Endothelial cell of umbilical vein (primary cell): ENCODE data around the gene MRGPRD. TPM values are rescaled to one million over a fixed set of nuclear protein-coding genes. Genes with fewer than 3 reads are reported as not detected.

Source experiments
- BruUV-seq: library from RNA; stranded (reverse); fragments of 400-500 nt; replicated peaks from 2 replicates; lab custom pipeline; 2021; lab: Mats Ljungman, UMichigan
- CTCF ChIA-PET: fragments of 300-600, 350-600 bp; sonication (Branson Sonifier 250); formaldehyde crosslinking; loops from one replicate; lab custom pipeline; 2021; ENCODE audit warnings: antibody characterized with exemption, inconsistent platforms; lab: Charles Lee
- POLR2A ChIA-PET: fragments of 300-600, 350-600 bp; sonication (Branson Sonifier 250); formaldehyde crosslinking; loops from one replicate; lab custom pipeline; 2021; ENCODE audit warnings: antibody characterized with exemption, inconsistent platforms; lab: Charles Lee
- DNase-seq: peaks from one replicate; pipeline ENCODE4 v3.0.0-alpha.2; 2011; ENCODE audit warnings: low read depth, low spot score
- FAIRE-seq: peaks from 2 replicates; lab custom pipeline; 2011; peaks lifted over from hg19 to GRCh38; lab: Jason Lieb, UNC
- H2AFZ ChIP-seq: 2 replicates; pipeline ENCODE4 v1.6.0; 2012; ENCODE audit warnings: low read depth, low read length, control low read depth, inconsistent platforms
- H3K27ac ChIP-seq: 2 replicates; pipeline ENCODE4 v1.5.1; 2011; ENCODE audit warnings: low read depth, mild to moderate bottlenecking, control low read depth, low read length, moderate library complexity; ENCODE audit not compliant: insufficient read depth
- H3K27me3 ChIP-seq, 2 experiments: 2 replicates each; pipeline versions ENCODE4 v1.6.0 to v1.6.1; 2011; ENCODE audit warnings: low read length in 2 of 2, mixed read lengths in 1 of 2; ENCODE audit not compliant: control insufficient read depth in 2 of 2, insufficient read depth in 2 of 2
- H3K36me3 ChIP-seq, 2 experiments: 2 replicates in 1 of 2; 3 replicates in 1 of 2; pipeline ENCODE4 v1.5.1; 2011; ENCODE audit warnings: low read length in 2 of 2, mild to moderate bottlenecking in 1 of 2, moderate library complexity in 1 of 2; ENCODE audit not compliant: control insufficient read depth in 2 of 2, insufficient read depth in 2 of 2; ENCODE audit errors: extremely low read depth in 1 of 2
- H3K4me1 ChIP-seq: 3 replicates; pipeline ENCODE4 v1.5.1; 2011; ENCODE audit warnings: mild to moderate bottlenecking, low read length; ENCODE audit not compliant: control insufficient read depth, insufficient read depth; ENCODE audit errors: extremely low read depth
- H3K4me2 ChIP-seq: 2 replicates; pipeline ENCODE4 v1.6.1; 2011; ENCODE audit warnings: low read length, control low read depth, mixed read lengths; ENCODE audit not compliant: insufficient read depth
- H3K4me3 ChIP-seq, 3 experiments: fragments of 200-600 bp in 1 of 3; sonication (generic), shearing (Covaris generic) in 1 of 3; replicated peaks in 1 of 3; 2 replicates each; pipeline ENCODE4 v1.5.1; 2011 to 2016; ENCODE audit warnings: control low read depth in 3 of 3, low read length in 3 of 3, mild to moderate bottlenecking in 2 of 3, inconsistent platforms in 1 of 3, low read depth in 1 of 3, moderate library complexity in 1 of 3; ENCODE audit not compliant: insufficient read depth in 1 of 3
- H3K79me2 ChIP-seq: 2 replicates; pipeline ENCODE4 v1.6.0; 2012; ENCODE audit warnings: low read length, inconsistent platforms; ENCODE audit not compliant: control insufficient read depth, insufficient read depth
- H3K9ac ChIP-seq: replicated peaks from 2 replicates; pipeline ENCODE3; 2011; ENCODE audit warnings: low read length, control low read depth; ENCODE audit not compliant: insufficient read depth; ENCODE audit errors: extremely low read depth
- H3K9me1 ChIP-seq: replicated peaks from 3 replicates; pipeline ENCODE4 v1.6.0; 2011; ENCODE audit warnings: mild to moderate bottlenecking, low read length; ENCODE audit not compliant: control insufficient read depth, insufficient read depth; ENCODE audit errors: extremely low read depth
- H3K9me3 ChIP-seq: replicated peaks from 2 replicates; pipeline ENCODE4 v1.5.1; 2012; ENCODE audit warnings: low read length, inconsistent platforms; ENCODE audit not compliant: control insufficient read depth, insufficient read depth
- H4K20me1 ChIP-seq: replicated peaks from 2 replicates; pipeline ENCODE3; 2011; ENCODE audit warnings: mild to moderate bottlenecking, low read length; ENCODE audit not compliant: control insufficient read depth, insufficient read depth; ENCODE audit errors: extremely low read depth
- CTCF ChIP-seq, 2 donors: IDR thresholded peaks; 1 replicate in 1 of 2; 2 replicates in 1 of 2; pipeline ENCODE4 v1.5.1; 2011; ENCODE audit warnings: low read length in 2 of 2, mild to moderate bottlenecking in 2 of 2, moderate library complexity in 2 of 2, control low read depth in 1 of 2, inconsistent platforms in 1 of 2, low read depth in 1 of 2; ENCODE audit not compliant: insufficient read depth in 1 of 2; ENCODE audit errors: extremely low read depth in 1 of 2
- EZH2 ChIP-seq: IDR thresholded peaks from 2 replicates; pipeline ENCODE4 v1.6.1; 2012; ENCODE audit warnings: borderline replicate concordance, low read depth, mild to moderate bottlenecking, moderate library complexity, low read length, inconsistent platforms; ENCODE audit not compliant: severe bottlenecking
- FOS ChIP-seq: IDR thresholded peaks from 2 replicates; pipeline ENCODE4 v1.6.1; 2011; ENCODE audit warnings: mild to moderate bottlenecking, low read length, moderate library complexity, borderline replicate concordance; ENCODE audit not compliant: insufficient read depth
- GATA2 ChIP-seq: IDR thresholded peaks from 2 replicates; pipeline ENCODE4 v1.7.0; 2011; ENCODE audit warnings: low read depth, mild to moderate bottlenecking, moderate library complexity, mixed read lengths, low read length; ENCODE audit not compliant: insufficient read length, insufficient read depth
- JUN ChIP-seq: IDR thresholded peaks from 2 replicates; pipeline ENCODE4 v1.6.1; 2011; ENCODE audit warnings: borderline replicate concordance, low read depth; ENCODE audit not compliant: insufficient read length, insufficient read depth
- MAX ChIP-seq: IDR thresholded peaks from 2 replicates; pipeline ENCODE4 v1.6.1; 2011; ENCODE audit not compliant: insufficient read depth, insufficient read length
- MYC ChIP-seq: IDR thresholded peaks from one replicate; pipeline ENCODE4 v1.6.1; 2011; ENCODE audit warnings: mild to moderate bottlenecking, low read depth, low read length
- POLR2A ChIP-seq: IDR thresholded peaks from 2 replicates; pipeline ENCODE4 v1.6.1; 2012; ENCODE audit warnings: low read depth, mild to moderate bottlenecking, control low read depth, low read length
- POLR2AphosphoS5 ChIP-seq: IDR thresholded peaks from 2 replicates; pipeline ENCODE4 v1.6.1; 2012; ENCODE audit warnings: low read depth, mild to moderate bottlenecking, control low read depth, low read length, moderate library complexity; ENCODE audit not compliant: insufficient read depth
- dilution Hi-C: fragments of 300-500 bp; cut with MboI; formaldehyde crosslinking; loops from one replicate; pipeline ENCODE4 v1.15.0; 2019; ENCODE audit warnings: low sequenced_read_pairs; ENCODE audit not compliant: extremely low pct_ligation_motif_present
- intact Hi-C: fragments of 100-400 bp; cut with micrococcal nuclease; formaldehyde crosslinking; loops from one replicate; pipeline ENCODE4 v1.10.0; 2022
- polyA plus RNA-seq, 4 experiments: library from polyadenylated mRNA; depleted of rRNA in 3 of 4; stranded (reverse) in 3 of 4; unstranded in 1 of 4; fragments of >200 nt; gene quantifications; 2 replicates each; pipeline versions ENCODE4 v1.2.1 to v1.2.3, GENCODE V29; 2011 to 2012; ENCODE audit warnings: missing spikeins in 1 of 4
- total RNA-seq: library from RNA; stranded (reverse); gene quantifications from 2 replicates; pipeline ENCODE4 v1.2.3, GENCODE V29; 2021

The MRGPRD gene
- total and polyA plus RNA-seq, 2 donors (not counting 3 experiments of a cell fraction or from before 2014, with no cell fraction given): not detected

GRCh38 chr11:68961245-68961644 is 19.5 kb downstream of the MRGPRD start:
- Histone ChIP-seq H3K9me3 (no peaks in the 10 kb centered on the region), H3K4me3 (no peak overlapping the region), H3K9me1 (no peaks in the 10 kb centered on the region), H3K79me2 (no peaks in the 10 kb centered on the region), H3K27me3 (peaks cover 1 to 3% of the 10 kb centered on the region in 2 experiments), H3K9ac (no peak overlapping the region), H3K36me3 (no peaks in the 10 kb centered on the region), H3K4me1 (no peaks in the 10 kb centered on the region), H3K4me2 (no peak overlapping the region), H2AFZ (no peak overlapping the region), H4K20me1 (no peaks in the 10 kb centered on the region), H3K27ac (no peak overlapping the region)
- DNase-seq (no peak), FAIRE-seq (no peak)
- BruUV-seq: no TSS peak
- ChIA-PET POLR2A (no interaction called here), CTCF (no interaction called here)
- intact Hi-C loops: no loop called here
- TF ChIP-seq GATA2 (no peak), MYC (no peak), POLR2A (no peak), CTCF (IDR thresholded peaks at IDR 0.05; ENCODE audit: extremely low read depth in 1 of 2, insufficient read depth in 1 of 2, low read depth in 1 of 2, low read length in 2 of 2) (no peak), JUN (no peak), POLR2AphosphoS5 (no peak), FOS (no peak), EZH2 (no peak), MAX (no peak)
- dilution Hi-C loops: no loop called here
